Keratinocyte (primary cell): ENCODE data around the gene NCAM2. TPM values are rescaled to one million over a fixed set of nuclear protein-coding genes. Genes with fewer than 3 reads are reported as not detected.

Experiments used
- DNase-seq: peaks from one replicate; pipeline ENCODE4 v3.0.0-alpha.2; 2011; ENCODE audit warnings: low read depth, missing footprints, low spot score
- FAIRE-seq: peaks from 2 replicates; lab custom pipeline; 2011; peaks lifted over from hg19 to GRCh38; lab: Jason Lieb, UNC
- H2AFZ ChIP-seq: 2 replicates; pipeline ENCODE4 v1.6.0; 2012; ENCODE audit warnings: low read length, control low read depth, inconsistent platforms; ENCODE audit not compliant: control insufficient read depth
- H3K27ac ChIP-seq: 2 replicates; pipeline ENCODE4 v1.5.1; 2011; ENCODE audit warnings: low read length; ENCODE audit not compliant: control insufficient read depth, insufficient read depth
- H3K27me3 ChIP-seq: 3 replicates; pipeline ENCODE4 v1.6.0; 2011; ENCODE audit warnings: low read length; ENCODE audit not compliant: control insufficient read depth, insufficient read depth; ENCODE audit errors: extremely low read depth
- H3K36me3 ChIP-seq, 2 experiments: 2 replicates in 1 of 2; 3 replicates in 1 of 2; pipeline ENCODE4 v1.5.1; 2011; ENCODE audit warnings: low read length in 2 of 2, mild to moderate bottlenecking in 1 of 2; ENCODE audit not compliant: control insufficient read depth in 2 of 2, insufficient read depth in 2 of 2; ENCODE audit errors: extremely low read depth in 1 of 2
- H3K4me1 ChIP-seq: 3 replicates; pipeline ENCODE4 v1.5.1; 2011; ENCODE audit warnings: low read length; ENCODE audit not compliant: control insufficient read depth, insufficient read depth; ENCODE audit errors: extremely low read depth
- H3K4me2 ChIP-seq: 3 replicates; pipeline ENCODE4 v1.6.0; 2011; ENCODE audit warnings: low read depth, low read length; ENCODE audit not compliant: control insufficient read depth, insufficient read depth; ENCODE audit errors: extremely low read depth
- H3K4me3 ChIP-seq, 3 experiments: fragments of 200-600 bp in 1 of 3; sonication (generic) in 1 of 3; 2 replicates in 2 of 3; 3 replicates in 1 of 3; pipeline ENCODE4 v1.5.1; 2011 to 2016; ENCODE audit warnings: low read length in 3 of 3, mild to moderate bottlenecking in 3 of 3, control low read depth in 2 of 3, inconsistent platforms in 1 of 3, low read depth in 1 of 3, mixed read lengths in 1 of 3, mixed run types in 1 of 3, moderate library complexity in 1 of 3; ENCODE audit not compliant: control insufficient read depth in 2 of 3, insufficient read depth in 2 of 3; ENCODE audit errors: extremely low read depth in 1 of 3
- H3K79me2 ChIP-seq: 2 replicates; pipeline ENCODE4 v1.6.0; 2012; ENCODE audit warnings: low read length; ENCODE audit not compliant: control insufficient read depth, insufficient read depth
- H3K9ac ChIP-seq: 3 replicates; pipeline ENCODE4 v1.6.0; 2011; ENCODE audit warnings: low read length; ENCODE audit not compliant: control insufficient read depth, insufficient read depth; ENCODE audit errors: extremely low read depth
- H3K9me1 ChIP-seq: 3 replicates; pipeline ENCODE4 v1.6.0; 2011; ENCODE audit warnings: low read length; ENCODE audit not compliant: control insufficient read depth, insufficient read depth; ENCODE audit errors: extremely low read depth
- H3K9me3 ChIP-seq: 2 replicates; pipeline ENCODE4 v1.5.1; 2012; ENCODE audit warnings: low read depth, low read length; ENCODE audit not compliant: control insufficient read depth
- H4K20me1 ChIP-seq: 3 replicates; pipeline ENCODE4 v1.6.0; 2011; ENCODE audit warnings: low read length; ENCODE audit not compliant: control insufficient read depth, insufficient read depth; ENCODE audit errors: extremely low read depth
- CTCF ChIP-seq, 3 experiments: IDR thresholded peaks in 1 of 3; conservative IDR thresholded peaks in 1 of 3; optimal IDR thresholded peaks in 1 of 3; 2 replicates in 2 of 3; 3 replicates in 1 of 3; pipeline versions ENCODE3 to v1.5.1; 2011; ENCODE audit warnings: low read length in 3 of 3, mild to moderate bottlenecking in 3 of 3, moderate library complexity in 2 of 3, control low read depth in 1 of 3, inconsistent platforms in 1 of 3; ENCODE audit not compliant: insufficient read depth in 2 of 3; ENCODE audit errors: extremely low read depth in 1 of 3
- EZH2 ChIP-seq: IDR thresholded peaks from one replicate; pipeline ENCODE4 v1.6.1; 2012; ENCODE audit warnings: inconsistent platforms, mild to moderate bottlenecking, low read length, moderate library complexity
- dilution Hi-C: fragments of 300-500 bp; cut with MboI; formaldehyde crosslinking; loops from one replicate; pipeline ENCODE4 v1.7.0; 2020; ENCODE audit warnings: low sequenced_read_pairs; ENCODE audit not compliant: extremely low pct_ligation_motif_present
- polyA plus RNA-seq, 5 experiments: library from polyadenylated mRNA; depleted of rRNA in 3 of 5; stranded (reverse) in 3 of 5; stranded (forward) in 1 of 5; unstranded in 1 of 5; fragments of >200 nt; gene quantifications; 1 replicate in 1 of 5; 2 replicates in 3 of 5; 3 replicates in 1 of 5; pipeline versions ENCODE4 v1.2.1 to v1.2.3, GENCODE V29; 2011 to 2012; ENCODE audit warnings: missing spikeins in 2 of 5, low read depth in 1 of 5, low replicate concordance in 1 of 5

The NCAM2 gene
- polyA plus RNA-seq, 1 donor (not counting 4 experiments of a cell fraction or from before 2014, with no cell fraction given): 0.16 TPM

GRCh38 chr21:21187579-21187978 lies 189.4 kb downstream of the NCAM2 start:
- DNase-seq (no peak), FAIRE-seq (no peak)
- Histone ChIP-seq H4K20me1 (no peaks in the 10 kb centered on the region), H3K79me2 (no peaks in the 10 kb centered on the region), H3K4me2 (no peak overlapping the region), H3K27me3 (no peaks in the 10 kb centered on the region), H3K27ac (no peak overlapping the region), H3K9ac (no peak overlapping the region), H3K36me3 (no peaks in the 10 kb centered on the region), H3K9me1 (no peaks in the 10 kb centered on the region), H3K4me1 (no peaks in the 10 kb centered on the region), H3K4me3 (no peak overlapping the region), H3K9me3 (no peaks in the 10 kb centered on the region), H2AFZ (no peak overlapping the region)
- dilution Hi-C loops: no loop called here
- TF ChIP-seq CTCF (optimal IDR thresholded peaks at IDR 0.05 in 1 of 3, IDR thresholded peaks at IDR 0.05 in 1 of 3, conservative IDR thresholded peaks at IDR 0.05 in 1 of 3; ENCODE audit: extremely low read depth in 1 of 3, insufficient read depth in 2 of 3, low read length in 3 of 3) (no peak), EZH2 (no peak)

GRCh38 chr21:21188513-21189195 lies 190.4 kb downstream of the NCAM2 start:
- Histone ChIP-seq H3K36me3 (no peaks in the 10 kb centered on the region), H3K9me3 (no peaks in the 10 kb centered on the region), H3K27ac (no peak overlapping the region), H4K20me1 (no peaks in the 10 kb centered on the region), H3K79me2 (no peaks in the 10 kb centered on the region), H3K27me3 (no peaks in the 10 kb centered on the region), H3K4me1 (no peaks in the 10 kb centered on the region), H2AFZ (no peak overlapping the region), H3K9ac (no peak overlapping the region), H3K4me3 (no peak overlapping the region), H3K4me2 (no peak overlapping the region), H3K9me1 (no peaks in the 10 kb centered on the region)
- DNase-seq (no peak), FAIRE-seq (no peak)
- TF ChIP-seq CTCF (optimal IDR thresholded peaks at IDR 0.05 in 1 of 3, IDR thresholded peaks at IDR 0.05 in 1 of 3, conservative IDR thresholded peaks at IDR 0.05 in 1 of 3; ENCODE audit: extremely low read depth in 1 of 3, insufficient read depth in 2 of 3, low read length in 3 of 3) (no peak), EZH2 (no peak)
- dilution Hi-C loops: no loop called here
